ENCODE data around the gene RUNX2.

The RUNX2 gene

GRCh38 chr6:45507186-45507585, 179.1 kb downstream of the RUNX2 start:
- peaks cover 29% of the 10 kb centered on the region for H3K4me1 ChIP-seq (ENCODE audit: insufficient read depth, poor library complexity, severe bottlenecking)
- H3K9me3 ChIP-seq (ENCODE audit: severe bottlenecking): no peaks in the 10 kb centered on the region
- TF ChIP-seq CTCF (IDR thresholded peaks at IDR 0.05; ENCODE audit: poor library complexity, severe bottlenecking): no peak
- ATAC-seq (ENCODE audit: low read depth) (peak; percentile 71), DNase-seq (ENCODE audit: low spot score) (no peak)
- peak overlapping the region; percentile 73 for H3K27ac ChIP-seq (ENCODE audit: poor library complexity, severe bottlenecking)
- peaks cover 16% of the 10 kb centered on the region for H3K36me3 ChIP-seq (ENCODE audit: low read depth)
- H3K4me3 ChIP-seq (ENCODE audit: severe bottlenecking): no peak overlapping the region
- no peaks in the 10 kb centered on the region for H3K27me3 ChIP-seq (ENCODE audit: insufficient read depth, poor library complexity, severe bottlenecking)

GRCh38 chr6:45509426-45509825, 181.3 kb downstream of the RUNX2 start:
- ATAC-seq (ENCODE audit: low read depth) (no peak), DNase-seq (ENCODE audit: low spot score) (no peak)
- Histone ChIP-seq H3K27me3 (ENCODE audit: insufficient read depth, poor library complexity, severe bottlenecking) (no peaks in the 10 kb centered on the region), H3K4me1 (ENCODE audit: insufficient read depth, poor library complexity, severe bottlenecking) (peaks cover 26% of the 10 kb centered on the region), H3K4me3 (ENCODE audit: severe bottlenecking) (no peak overlapping the region), H3K36me3 (ENCODE audit: low read depth) (peaks cover 7% of the 10 kb centered on the region; the same call in 1 of the 2 replicates), H3K27ac (ENCODE audit: poor library complexity, severe bottlenecking) (no peak overlapping the region), H3K9me3 (ENCODE audit: severe bottlenecking) (no peaks in the 10 kb centered on the region)
- no peak for TF ChIP-seq CTCF (IDR thresholded peaks at IDR 0.05; ENCODE audit: poor library complexity, severe bottlenecking)

GRCh38 chr6:45512717-45513116, 184.6 kb downstream of the RUNX2 start:
- H3K9me3 ChIP-seq (ENCODE audit: severe bottlenecking): no peaks in the 10 kb centered on the region
- no peak overlapping the region for H3K4me3 ChIP-seq (ENCODE audit: severe bottlenecking)
- no peak overlapping the region for H3K27ac ChIP-seq (ENCODE audit: poor library complexity, severe bottlenecking)
- H3K36me3 ChIP-seq (ENCODE audit: low read depth): peaks cover 25% of the 10 kb centered on the region
- H3K4me1 ChIP-seq (ENCODE audit: insufficient read depth, poor library complexity, severe bottlenecking): peaks cover 2% of the 10 kb centered on the region
- no peaks in the 10 kb centered on the region for H3K27me3 ChIP-seq (ENCODE audit: insufficient read depth, poor library complexity, severe bottlenecking)
- DNase-seq (ENCODE audit: low spot score): no peak
- ATAC-seq (ENCODE audit: low read depth): no peak
- TF ChIP-seq CTCF (IDR thresholded peaks at IDR 0.05; ENCODE audit: poor library complexity, severe bottlenecking): no peak

- DNase-seq (ENCODE audit: low spot score) (no peak), ATAC-seq (ENCODE audit: low read depth) (no peak)
- peaks cover 25% of the 10 kb centered on the region for H3K36me3 ChIP-seq (ENCODE audit: low read depth)
- no peaks in the 10 kb centered on the region for H3K27me3 ChIP-seq (ENCODE audit: insufficient read depth, poor library complexity, severe bottlenecking)
- H3K4me3 ChIP-seq (ENCODE audit: severe bottlenecking): no peak overlapping the region
- H3K27ac ChIP-seq (ENCODE audit: poor library complexity, severe bottlenecking): no peak overlapping the region
- TF ChIP-seq CTCF (IDR thresholded peaks at IDR 0.05; ENCODE audit: poor library complexity, severe bottlenecking): no peak
- H3K9me3 ChIP-seq (ENCODE audit: severe bottlenecking): no peaks in the 10 kb centered on the region
- no peaks in the 10 kb centered on the region for H3K4me1 ChIP-seq (ENCODE audit: insufficient read depth, poor library complexity, severe bottlenecking)
Measured at GRCh38 chr6:45513213-45513618, 185.1 kb downstream of the RUNX2 start.

- peaks cover 25% of the 10 kb centered on the region for H3K36me3 ChIP-seq (ENCODE audit: low read depth)
Measured at GRCh38 chr6:45513843-45514242, 185.7 kb downstream of the RUNX2 start.

More at GRCh38 chr6:45513843-45514242, 185.7 kb downstream of the RUNX2 start:
- no peak for TF ChIP-seq CTCF (IDR thresholded peaks at IDR 0.05; ENCODE audit: poor library complexity, severe bottlenecking)
- H3K27ac ChIP-seq (ENCODE audit: poor library complexity, severe bottlenecking): no peak overlapping the region
- H3K4me3 ChIP-seq (ENCODE audit: severe bottlenecking): no peak overlapping the region
- no peak for DNase-seq (ENCODE audit: low spot score)
- no peaks in the 10 kb centered on the region for H3K9me3 ChIP-seq (ENCODE audit: severe bottlenecking)
- no peaks in the 10 kb centered on the region for H3K27me3 ChIP-seq (ENCODE audit: insufficient read depth, poor library complexity, severe bottlenecking)
- no peak for ATAC-seq (ENCODE audit: low read depth)
- no peaks in the 10 kb centered on the region for H3K4me1 ChIP-seq (ENCODE audit: insufficient read depth, poor library complexity, severe bottlenecking)

All from RWPE2 (cell line).